GM12891 (cell line): ENCODE results near the gene ARHGAP6.

Experiments
- POLR2A ChIP-seq: IDR thresholded peaks from 2 replicates; pipeline ENCODE4 v1.6.1; 2011; ENCODE audit warnings: low read depth, low read length, control low read depth
- POLR2AphosphoS5 ChIP-seq: IDR thresholded peaks from 2 replicates; pipeline ENCODE4 v1.6.1; 2011; ENCODE audit warnings: low read depth, low read length, control low read depth
- POU2F2 ChIP-seq: IDR thresholded peaks from 2 replicates; pipeline ENCODE4 v1.6.1; 2011; ENCODE audit warnings: low read depth, mild to moderate bottlenecking, control low read depth, low read length, moderate library complexity

DNA sequence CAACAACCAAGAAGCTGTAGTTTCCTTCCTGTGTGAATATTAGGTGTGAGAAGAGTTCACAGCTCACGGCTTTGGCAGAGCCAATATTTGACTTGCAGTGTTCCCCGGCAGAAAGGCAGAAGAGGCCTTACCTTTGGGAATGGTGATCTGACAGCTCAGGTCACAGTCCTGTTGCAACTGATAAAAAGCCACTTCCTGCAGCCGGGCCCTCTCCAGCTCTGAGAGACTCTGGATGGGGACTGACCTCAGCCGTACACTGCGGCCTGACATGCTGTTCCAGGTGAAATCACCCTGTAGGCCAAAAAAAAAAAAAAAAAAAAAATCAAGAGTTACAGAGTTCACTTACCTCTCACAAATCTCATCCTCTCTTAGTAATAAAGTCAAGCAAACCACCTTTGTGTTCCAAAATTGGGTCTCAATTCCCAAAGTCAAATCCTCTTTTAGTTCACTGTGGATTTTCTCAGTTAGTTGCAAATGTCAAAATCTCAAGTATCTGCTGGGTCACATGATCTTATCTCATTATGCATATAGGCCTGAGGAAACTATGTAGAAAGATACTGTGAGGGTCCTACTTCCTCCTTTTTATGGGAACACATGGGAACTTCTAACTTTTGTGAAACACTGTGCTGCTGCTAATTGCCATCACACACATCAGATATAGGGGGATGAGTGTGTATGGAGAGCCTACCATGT is 411.2 kb downstream of the ARHGAP6 start:
- no peak for TF ChIP-seq POLR2A
- no peak for TF ChIP-seq POU2F2
- TF ChIP-seq POLR2AphosphoS5 = no peak
